ENCODE measurements around the gene GRB2. TPM values are rescaled to one million over a fixed set of nuclear protein-coding genes. Genes with fewer than 3 reads are reported as not detected.

Gene GRB2
- total RNA-seq, 2 experiments from 2014 or later, result 167 to 179 TPM

GRCh38 chr17:75365931-75366275, 39.6 kb downstream of the GRB2 start:
- DNase-seq (no peak), ATAC-seq (no peak)
- no peaks in the 10 kb centered on the region for H3K27me3 Mint-ChIP-seq
- H3K4me3 Mint-ChIP-seq, result peak overlapping the region; percentile 1
- peaks cover 12% of the 10 kb centered on the region for H3K36me3 Mint-ChIP-seq (ENCODE audit: low read depth)
- no peak for TF ChIP-seq CTCF (IDR thresholded peaks at IDR 0.05)
- H3K9me3 Mint-ChIP-seq, result no peaks in the 10 kb centered on the region
- POLR2A ChIA-PET, result interaction anchor here (0.6 to 1.0 kb wide), 2 partner anchors 104 to 173 kb away, joined by 4 read pairs; partner anchors contain the start of genes GGA3 and MRPS7
- peaks cover 89% of the 10 kb centered on the region for H3K4me1 Mint-ChIP-seq (ENCODE audit: low read depth)
- intact Hi-C loops (cut with micrococcal nuclease), result no loop called here
- CTCF ChIA-PET, result interaction anchor here (1.6 kb wide), 1 partner anchor 20 kb away, joined by 4 read pairs; no protein-coding TSS in a partner anchor
- H3K27ac Mint-ChIP-seq, result peak overlapping the region; percentile 72

- ChIA-PET CTCF (interaction anchor here (1.4 to 2.1 kb wide), 2 partner anchors 20 to 47 kb away, joined by 3 to 6 read pairs; no protein-coding TSS in a partner anchor), POLR2A (interaction anchor here (1.0 to 1.1 kb wide), 2 partner anchors 40 to 103 kb away, joined by 3 to 4 read pairs; partner anchors contain the start of genes GGA3, GRB2 and MRPS7)
- peak overlapping the region; percentile 72 for H3K27ac Mint-ChIP-seq
- intact Hi-C loops (cut with micrococcal nuclease), result no loop called here
- H3K4me1 Mint-ChIP-seq (ENCODE audit: low read depth), result peaks cover 93% of the 10 kb centered on the region
- peaks cover 11% of the 10 kb centered on the region for H3K36me3 Mint-ChIP-seq (ENCODE audit: low read depth)
- DNase-seq (no peak), ATAC-seq (peak; percentile 37)
- H3K9me3 Mint-ChIP-seq, result no peaks in the 10 kb centered on the region
- TF ChIP-seq CTCF (IDR thresholded peaks at IDR 0.05), result no peak
- H3K4me3 Mint-ChIP-seq, result peak overlapping the region; percentile 1
- H3K27me3 Mint-ChIP-seq, result no peaks in the 10 kb centered on the region
Observed at GRCh38 chr17:75365009-75365930, 40.2 kb downstream of the GRB2 start.

GRCh38 chr17:75364078-75364477, 41.4 kb downstream of the GRB2 start:
- no peak overlapping the region for H3K27ac Mint-ChIP-seq
- H3K9me3 Mint-ChIP-seq, result no peaks in the 10 kb centered on the region
- peaks cover 90% of the 10 kb centered on the region for H3K4me1 Mint-ChIP-seq (ENCODE audit: low read depth)
- no peak for TF ChIP-seq CTCF (IDR thresholded peaks at IDR 0.05)
- no peak overlapping the region for H3K4me3 Mint-ChIP-seq
- ATAC-seq (no peak), DNase-seq (no peak)
- ChIA-PET POLR2A (interaction anchor here (1.1 to 1.4 kb wide), 2 partner anchors 11 to 41 kb away, joined by 3 read pairs; partner anchors contain the start of gene GRB2), CTCF (interaction anchor here (1.4 to 2.1 kb wide), 3 partner anchors 19 to 48 kb away, joined by 3 to 8 read pairs (median 6); no protein-coding TSS in a partner anchor)
- H3K36me3 Mint-ChIP-seq (ENCODE audit: low read depth), result peaks cover 10% of the 10 kb centered on the region
- intact Hi-C loops (cut with micrococcal nuclease), result no loop called here
- H3K27me3 Mint-ChIP-seq, result no peaks in the 10 kb centered on the region

- Mint-ChIP-seq H3K27me3 (no peaks in the 10 kb centered on the region), H3K9me3 (no peaks in the 10 kb centered on the region), H3K4me3 (no peak overlapping the region), H3K36me3 (ENCODE audit: low read depth) (peaks cover 15% of the 10 kb centered on the region), H3K4me1 (ENCODE audit: low read depth) (peaks cover 79% of the 10 kb centered on the region), H3K27ac (peak overlapping the region; percentile 78)
- DNase-seq (no peak), ATAC-seq (no peak)
- no peak for TF ChIP-seq CTCF (IDR thresholded peaks at IDR 0.05)
- CTCF ChIA-PET, result interaction anchor here (1.3 to 2.2 kb wide), 3 partner anchors 24 to 39 kb away, joined by 3 to 7 read pairs (median 3); no protein-coding TSS in a partner anchor
- intact Hi-C loops (cut with micrococcal nuclease), result no loop called here
- POLR2A ChIA-PET, result interaction anchor here (1.3 kb wide), 1 partner anchor 25 kb away, joined by 4 read pairs; no protein-coding TSS in a partner anchor
Observed at GRCh38 chr17:75361996-75362395, 43.5 kb downstream of the GRB2 start.
